HG02943 (cell line): ENCODE data around the gene KRT77.
"Not testable (repeated sequence)": the region's sequence is repeated elsewhere in the genome, so short reads cannot be mapped to it uniquely, and the experiment has no call there.

Source experiments
- ATAC-seq: cut with Tn5 transposase; IDR thresholded peaks from one replicate; pipeline ENCODE4 v1.9.1; 2021; ENCODE audit warnings: mild to moderate bottlenecking, low read depth, moderate library complexity; ENCODE audit not compliant: unreplicated experiment

Gene KRT77

GRCh38 chr12:52724384-52724783 is 21.1 kb upstream of the KRT77 start:
- no peak for ATAC-seq

- no peak for ATAC-seq
Observed at GRCh38 chr12:52722680-52723079, 19.4 kb upstream of the KRT77 start.

GRCh38 chr12:52721838-52722470 is 18.6 kb upstream of the KRT77 start:
- ATAC-seq, result no peak

GRCh38 chr12:52720365-52720886 is 17.1 kb upstream of the KRT77 start:
- ATAC-seq, result no peak

- ATAC-seq, result no peak
Observed at GRCh38 chr12:52716061-52716460, 12.7 kb upstream of the KRT77 start.

GRCh38 chr12:52715416-52715815 is 12.1 kb upstream of the KRT77 start:
- no peak for ATAC-seq

- no peak for ATAC-seq
Observed at GRCh38 chr12:52714887-52715281, 11.6 kb upstream of the KRT77 start.

- no peak for ATAC-seq
Observed at GRCh38 chr12:52713960-52714886, 10.9 kb upstream of the KRT77 start.

GRCh38 chr12:52712122-52712521 is 8.8 kb upstream of the KRT77 start:
- not testable (repeated sequence) for ATAC-seq

GRCh38 chr12:52710730-52711129 is 7.4 kb upstream of the KRT77 start:
- ATAC-seq, result no peak

GRCh38 chr12:52708010-52708409 is 4.7 kb upstream of the KRT77 start:
- ATAC-seq, result no peak

GRCh38 chr12:52704464-52704863 is 1.1 kb upstream of the KRT77 start:
- ATAC-seq, result no peak

- no peak for ATAC-seq
Observed at GRCh38 chr12:52703878-52704277, 554 bp upstream of the KRT77 start.

GRCh38 chr12:52702338-52702737 is 986 bp downstream of the KRT77 start:
- no peak for ATAC-seq

- no peak for ATAC-seq
Observed at GRCh38 chr12:52701281-52701680, 2.0 kb downstream of the KRT77 start.

GRCh38 chr12:52699960-52700359 is 3.4 kb downstream of the KRT77 start:
- no peak for ATAC-seq

GRCh38 chr12:52699373-52699772 is 4.0 kb downstream of the KRT77 start:
- ATAC-seq, result no peak

- no peak for ATAC-seq
Observed at GRCh38 chr12:52698651-52699340, 4.5 kb downstream of the KRT77 start.

GRCh38 chr12:52697058-52697582 is 6.2 kb downstream of the KRT77 start:
- no peak for ATAC-seq

GRCh38 chr12:52696588-52696987 is 6.7 kb downstream of the KRT77 start:
- ATAC-seq, result no peak

GRCh38 chr12:52695039-52695438 is 8.3 kb downstream of the KRT77 start:
- no peak for ATAC-seq
